GM13977 (cell line): ENCODE results near the gene CFAP97.

Experiments
- DNase-seq: peaks from one replicate; pipeline ENCODE4 v3.0.0; 2012; ENCODE audit warnings: low spot score
- in situ Hi-C: fragments of 300-500 bp; cut with MboI; formaldehyde crosslinking; loops from one replicate; pipeline ENCODE4 v1.12.0; 2022; ENCODE audit warnings: low sequenced_read_pairs, low pct_unique_long_range_greater_than_20kb, mixed read lengths, inconsistent platforms; ENCODE audit not compliant: unreplicated experiment
- TF ChIP-seq, protein P1 (sequence below): IDR thresholded peaks from 2 replicates; pipeline ENCODE4 v1.5.1; 2012; ENCODE audit warnings: mild to moderate bottlenecking, control low read depth; ENCODE audit not compliant: insufficient read depth; ENCODE audit errors: extremely low read depth, missing control alignments

Gene CFAP97

DNA sequence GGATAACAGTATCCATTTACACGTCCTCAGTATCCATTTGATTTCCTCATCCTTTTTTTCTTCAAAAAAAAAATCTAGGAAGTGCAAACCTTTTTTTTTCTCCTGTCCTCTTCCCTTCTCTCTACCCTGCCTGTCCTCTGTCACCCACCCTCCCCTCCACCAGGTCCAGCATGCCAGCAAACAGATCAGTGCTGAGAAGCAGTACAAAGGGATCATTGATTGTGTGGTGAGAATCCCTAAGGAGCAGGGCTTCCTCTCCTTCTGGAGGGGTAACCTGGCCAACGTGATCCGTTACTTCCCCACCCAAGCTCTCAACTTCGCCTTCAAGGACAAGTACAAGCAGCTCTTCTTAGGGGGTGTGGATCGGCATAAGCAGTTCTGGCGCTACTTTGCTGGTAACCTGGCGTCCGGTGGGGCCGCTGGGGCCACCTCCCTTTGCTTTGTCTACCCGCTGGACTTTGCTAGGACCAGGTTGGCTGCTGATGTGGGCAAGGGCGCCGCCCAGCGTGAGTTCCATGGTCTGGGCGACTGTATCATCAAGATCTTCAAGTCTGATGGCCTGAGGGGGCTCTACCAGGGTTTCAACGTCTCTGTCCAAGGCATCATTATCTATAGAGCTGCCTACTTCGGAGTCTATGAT is 59.1 kb downstream of the CFAP97 start:
- DNase-seq, result no peak
- in situ Hi-C loops, result no loop called here
- TF ChIP-seq, protein P1, sequence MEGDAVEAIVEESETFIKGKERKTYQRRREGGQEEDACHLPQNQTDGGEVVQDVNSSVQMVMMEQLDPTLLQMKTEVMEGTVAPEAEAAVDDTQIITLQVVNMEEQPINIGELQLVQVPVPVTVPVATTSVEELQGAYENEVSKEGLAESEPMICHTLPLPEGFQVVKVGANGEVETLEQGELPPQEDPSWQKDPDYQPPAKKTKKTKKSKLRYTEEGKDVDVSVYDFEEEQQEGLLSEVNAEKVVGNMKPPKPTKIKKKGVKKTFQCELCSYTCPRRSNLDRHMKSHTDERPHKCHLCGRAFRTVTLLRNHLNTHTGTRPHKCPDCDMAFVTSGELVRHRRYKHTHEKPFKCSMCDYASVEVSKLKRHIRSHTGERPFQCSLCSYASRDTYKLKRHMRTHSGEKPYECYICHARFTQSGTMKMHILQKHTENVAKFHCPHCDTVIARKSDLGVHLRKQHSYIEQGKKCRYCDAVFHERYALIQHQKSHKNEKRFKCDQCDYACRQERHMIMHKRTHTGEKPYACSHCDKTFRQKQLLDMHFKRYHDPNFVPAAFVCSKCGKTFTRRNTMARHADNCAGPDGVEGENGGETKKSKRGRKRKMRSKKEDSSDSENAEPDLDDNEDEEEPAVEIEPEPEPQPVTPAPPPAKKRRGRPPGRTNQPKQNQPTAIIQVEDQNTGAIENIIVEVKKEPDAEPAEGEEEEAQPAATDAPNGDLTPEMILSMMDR, result no peak

DNA sequence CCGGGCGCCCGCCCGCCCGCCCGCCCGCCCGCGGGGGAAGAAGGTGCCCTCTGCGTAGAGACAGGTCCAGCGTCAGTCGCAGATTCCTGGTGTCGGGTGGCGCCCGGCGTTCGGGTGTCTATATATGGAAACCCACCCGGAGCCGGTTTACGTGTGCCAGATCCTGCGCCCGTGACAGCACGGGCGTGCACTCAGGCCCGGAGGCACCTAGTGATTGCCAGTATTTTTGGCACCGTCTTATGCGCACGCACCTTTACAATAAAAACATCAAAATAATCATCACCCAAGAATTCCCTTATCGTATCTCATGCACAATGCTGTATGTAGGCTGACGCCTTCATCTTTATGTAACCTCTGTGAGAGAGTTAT is 60.2 kb downstream of the CFAP97 start:
- in situ Hi-C loops, result no loop called here
- TF ChIP-seq, protein P1, result no peak
- no peak for DNase-seq

DNA sequence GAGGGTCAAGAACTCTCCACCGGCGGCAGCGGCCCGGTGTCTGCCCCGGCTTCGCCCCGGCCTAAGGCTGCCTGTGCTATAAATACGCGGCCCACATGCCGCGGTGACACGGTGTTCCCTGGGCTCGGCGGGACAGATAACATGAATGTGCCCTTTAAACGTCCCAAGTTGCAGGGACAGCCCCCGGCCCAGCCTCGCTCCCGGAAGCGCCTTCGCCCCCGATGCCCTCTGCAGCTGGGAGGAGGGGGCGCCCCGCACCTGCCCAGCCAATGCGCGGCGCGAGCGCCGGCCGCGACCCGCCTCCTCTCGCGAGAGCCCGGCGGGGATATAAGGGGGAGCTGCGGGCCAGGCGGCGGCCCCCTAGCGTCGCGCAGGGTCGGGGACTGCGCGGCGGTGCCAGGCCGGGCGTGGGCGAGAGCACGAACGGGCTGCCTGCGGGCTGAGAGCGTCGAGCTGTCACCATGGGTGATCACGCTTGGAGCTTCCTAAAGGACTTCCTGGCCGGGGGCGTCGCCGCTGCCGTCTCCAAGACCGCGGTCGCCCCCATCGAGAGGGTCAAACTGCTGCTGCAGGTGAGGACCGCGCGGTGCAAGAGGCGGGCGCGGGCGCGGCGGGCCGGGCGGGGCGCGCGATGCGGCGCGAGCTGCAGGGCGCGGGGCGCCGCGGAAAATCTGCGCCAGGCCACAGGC is 60.7 kb downstream of the CFAP97 start, which contains the start of gene SLC25A4:
Gene SLC25A4, plus strand, starts transcription at position 355 of the 689 bp plus-strand sequence. Its CDS starts 107 bp downstream, at position 462.
- TF ChIP-seq, protein P1, result peak; percentile 53
- DNase-seq, result peak; percentile 96
- in situ Hi-C loops, result no loop called here

DNA sequence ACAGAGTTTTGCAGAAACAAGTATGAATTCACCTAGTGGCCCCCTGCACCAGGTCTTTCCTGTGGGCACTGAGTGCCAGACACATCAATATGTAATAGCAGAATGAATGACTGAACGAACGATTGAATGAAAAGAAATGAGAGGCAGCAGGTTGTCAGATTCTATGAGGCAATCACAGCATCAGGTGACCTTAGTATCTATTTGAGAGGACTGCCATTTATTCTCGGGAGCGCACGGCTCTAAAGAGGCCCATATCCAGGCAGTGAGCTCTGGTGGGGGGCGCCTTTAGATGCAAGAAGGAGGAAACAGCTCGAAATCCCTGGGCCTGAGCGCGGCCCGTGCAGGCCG is 61.3 kb downstream of the CFAP97 start:
- TF ChIP-seq, protein P1, result no peak
- DNase-seq, result no peak
- in situ Hi-C loops, result no loop called here

DNA sequence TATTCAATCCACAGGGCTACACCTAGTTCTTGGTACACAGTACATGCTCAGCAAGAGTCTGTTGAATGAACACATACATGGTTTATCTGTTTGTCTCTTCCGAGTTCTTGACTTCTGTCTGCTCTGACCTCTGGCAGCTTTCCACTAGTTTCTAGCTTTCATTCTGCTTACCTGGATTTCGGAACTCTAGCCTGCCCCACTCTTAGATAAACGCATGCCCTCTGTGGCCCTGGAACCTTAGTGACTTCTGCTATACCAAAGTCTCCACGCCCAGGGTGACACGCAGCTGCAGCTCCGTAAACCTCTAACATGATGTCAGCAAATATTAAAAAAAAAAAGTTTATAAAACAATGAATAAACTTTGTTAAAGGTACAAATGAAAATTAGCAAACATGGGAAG is 62.0 kb downstream of the CFAP97 start:
- in situ Hi-C loops, result no loop called here
- no peak for DNase-seq
- TF ChIP-seq, protein P1, result no peak

DNA sequence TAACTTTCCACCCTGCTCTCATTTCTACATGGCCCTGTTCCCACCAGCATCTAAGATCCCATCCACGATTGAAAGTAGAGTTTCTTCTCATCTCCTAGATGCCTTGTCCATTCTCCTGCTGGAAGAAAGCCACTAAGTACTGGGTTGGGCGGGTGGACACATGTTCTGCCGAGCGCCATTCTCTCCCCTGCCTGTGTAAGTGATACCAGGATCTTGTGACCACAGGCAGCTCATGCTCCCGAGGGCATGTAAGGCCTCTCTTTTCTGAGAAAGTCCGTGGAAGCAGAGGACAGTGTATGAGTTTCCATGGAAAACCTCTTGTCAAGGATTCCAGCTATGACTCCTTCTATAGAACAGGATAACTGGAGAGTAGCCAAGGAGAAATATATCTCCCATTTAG is 64.1 kb downstream of the CFAP97 start:
- TF ChIP-seq, protein P1, result no peak
- DNase-seq, result no peak
- in situ Hi-C loops, result loop anchor here (10.0 kb wide), 1 partner anchor 105 kb away; no protein-coding TSS in a partner anchor
